ENCODE results near the gene PLPP3.

PLPP3 gene

GRCh38 chr1:56575865-56576264, 3.5 kb downstream of the PLPP3 start:
- no peak for DNase-seq

GRCh38 chr1:56574794-56575193, 4.6 kb downstream of the PLPP3 start:
- no peak for DNase-seq

- no peak for DNase-seq
Measured at GRCh38 chr1:56573311-56573710, 6.1 kb downstream of the PLPP3 start.

- DNase-seq, result no peak
Measured at GRCh38 chr1:56572334-56573050, 6.9 kb downstream of the PLPP3 start.

GRCh38 chr1:56571448-56571847, 7.9 kb downstream of the PLPP3 start:
- DNase-seq, result no peak

GRCh38 chr1:56570924-56571372, 8.4 kb downstream of the PLPP3 start:
- DNase-seq, result no peak

- DNase-seq, result no peak
Measured at GRCh38 chr1:56569661-56570060, 9.7 kb downstream of the PLPP3 start.

GRCh38 chr1:56566994-56567393, 12.4 kb downstream of the PLPP3 start:
- no peak for DNase-seq

- DNase-seq, result no peak
Measured at GRCh38 chr1:56566061-56566744, 13.2 kb downstream of the PLPP3 start.

GRCh38 chr1:56564615-56565014, 14.7 kb downstream of the PLPP3 start:
- no peak for DNase-seq

GRCh38 chr1:56563568-56563967, 15.8 kb downstream of the PLPP3 start:
- no peak for DNase-seq

- no peak for DNase-seq
Measured at GRCh38 chr1:56562891-56563452, 16.4 kb downstream of the PLPP3 start.

GRCh38 chr1:56561227-56562019, 17.9 kb downstream of the PLPP3 start:
- DNase-seq, result no peak

- no peak for DNase-seq
Measured at GRCh38 chr1:56557746-56558145, 21.6 kb downstream of the PLPP3 start.

GRCh38 chr1:56555448-56555847, 23.9 kb downstream of the PLPP3 start:
- DNase-seq, result no peak

- no peak for DNase-seq
Measured at GRCh38 chr1:56553046-56553445, 26.3 kb downstream of the PLPP3 start.

GRCh38 chr1:56552349-56552748, 27.0 kb downstream of the PLPP3 start:
- DNase-seq, result no peak

GRCh38 chr1:56551691-56552090, 27.7 kb downstream of the PLPP3 start:
- DNase-seq, result no peak

GRCh38 chr1:56550859-56551188, 28.5 kb downstream of the PLPP3 start:
- DNase-seq, result no peak

GRCh38 chr1:56550138-56550858, 29.1 kb downstream of the PLPP3 start:
- no peak for DNase-seq

GRCh38 chr1:56548571-56548970, 30.8 kb downstream of the PLPP3 start:
- DNase-seq, result no peak

- no peak for DNase-seq
Measured at GRCh38 chr1:56547977-56548376, 31.4 kb downstream of the PLPP3 start.

GRCh38 chr1:56547473-56547872, 31.9 kb downstream of the PLPP3 start:
- no peak for DNase-seq
